Endothelial cell of coronary artery (primary cell): ENCODE measurements around the gene NLRP6. TPM values are rescaled to one million over a fixed set of nuclear protein-coding genes. Genes with fewer than 3 reads are reported as not detected.

ENCODE experiments used
- total RNA-seq: library from RNA; depleted of rRNA; stranded (reverse); fragments of >200 nt; gene quantifications from 2 replicates; pipeline ENCODE4 v1.2.3, GENCODE V29; 2014

NLRP6 gene
- not detected in 2 replicates for total RNA-seq

GRCh38 chr11:278001-278951 lies at the start of gene NLRP6:
TSS of gene NLRP6 (plus strand) at chr11:278407. CDS start at chr11:278570, 163 bp downstream.

GRCh38 chr11:235997-236773 lies 42.0 kb upstream of the NLRP6 start, which contains the start of gene SIRT3:
TSS of gene SIRT3 (minus strand) at chr11:236342. CDS start at chr11:236328, 14 bp downstream.

GRCh38 chr11:236774-237767 lies 41.1 kb upstream of the NLRP6 start, which contains the start of gene PSMD13:
TSS of gene PSMD13 (plus strand) at chr11:236976. CDS start at chr11:237050, 74 bp downstream.

GRCh38 chr11:288478-289397 lies 10.5 kb downstream of the NLRP6 start, which contains the start of gene PGGHG:
TSS of gene PGGHG (plus strand) at chr11:289126. CDS start at chr11:289817, 691 bp downstream.

GRCh38 chr11:299081-299891 lies 21.1 kb downstream of the NLRP6 start, which contains the start of gene IFITM5:
TSS of gene IFITM5 (minus strand) at chr11:299526. CDS start at chr11:299490, 36 bp downstream.

GRCh38 chr11:307766-308708 lies 29.8 kb downstream of the NLRP6 start, which contains the start of gene IFITM2:
TSS of gene IFITM2 (plus strand) at chr11:307816. CDS start at chr11:308193, 377 bp downstream.

GRCh38 chr11:313787-314553 lies 35.8 kb downstream of the NLRP6 start, which contains the start of gene IFITM1:
TSS of gene IFITM1 (plus strand) at chr11:314040. CDS start at chr11:314171, 131 bp downstream.

Other genes with a start within 250 kb of the NLRP6 start
- not detected in 2 replicates for gene SCGB1C1, start 85.3 kb upstream of the NLRP6 start, total RNA-seq
- 10.0 and 17.7 TPM in 2 replicates for gene BET1L, start 71.0 kb upstream of the NLRP6 start, total RNA-seq
- 152 and 204 TPM in 2 replicates for gene RIC8A, start 70.7 kb upstream of the NLRP6 start, total RNA-seq
- gene SIRT3, start 42.1 kb upstream of the NLRP6 start, total RNA-seq, result 4.9 and 6.6 TPM in 2 replicates
- 223 and 325 TPM in 2 replicates for gene PSMD13, start 41.4 kb upstream of the NLRP6 start, total RNA-seq
- 7.7 and 18.4 TPM in 2 replicates for gene PGGHG, start 10.7 kb downstream of the NLRP6 start, total RNA-seq
- gene IFITM5, start 21.1 kb downstream of the NLRP6 start, total RNA-seq, result not detected in 2 replicates
- gene IFITM2, start 29.4 kb downstream of the NLRP6 start, total RNA-seq, result 29.3 and 48.9 TPM in 2 replicates
- 2.1 and 8.3 TPM in 2 replicates for gene IFITM1, start 35.6 kb downstream of the NLRP6 start, total RNA-seq
- 30.3 and 64.5 TPM in 2 replicates for gene IFITM3, start 42.5 kb downstream of the NLRP6 start, total RNA-seq
- gene B4GALNT4, start 91.1 kb downstream of the NLRP6 start, total RNA-seq, result 2.5 and 4.6 TPM in 2 replicates
- 0.09 and 1.3 TPM in 2 replicates for gene PKP3, start 115.8 kb downstream of the NLRP6 start, total RNA-seq
- gene SIGIRR, start 136.6 kb downstream of the NLRP6 start, total RNA-seq, result 28.6 and 35.5 TPM in 2 replicates
- gene ANO9, start 163.6 kb downstream of the NLRP6 start, total RNA-seq, result 0.09 TPM in 2 replicates
- gene PTDSS2, start 171.9 kb downstream of the NLRP6 start, total RNA-seq, result 33.9 and 34.7 TPM in 2 replicates
- gene RNH1, start 228.8 kb downstream of the NLRP6 start, total RNA-seq, result 203 and 307 TPM in 2 replicates